GM04503 (cell line): ENCODE measurements around the gene NSUN5.
"Not testable (repeated sequence)": the region's sequence is repeated elsewhere in the genome, so short reads cannot be mapped to it uniquely, and the experiment has no call there.

ENCODE experiments used
- DNase-seq: peaks from one replicate; pipeline ENCODE4 v3.0.0-alpha.2; 2012; ENCODE audit warnings: low read depth

Gene NSUN5

GRCh38 chr7:73308665-73309214 is at the start of gene NSUN5:
NSUN5 (minus strand) TSS chr7:73308826; CDS start chr7:73308790, 36 bp downstream.
- no peak for DNase-seq

DNA sequence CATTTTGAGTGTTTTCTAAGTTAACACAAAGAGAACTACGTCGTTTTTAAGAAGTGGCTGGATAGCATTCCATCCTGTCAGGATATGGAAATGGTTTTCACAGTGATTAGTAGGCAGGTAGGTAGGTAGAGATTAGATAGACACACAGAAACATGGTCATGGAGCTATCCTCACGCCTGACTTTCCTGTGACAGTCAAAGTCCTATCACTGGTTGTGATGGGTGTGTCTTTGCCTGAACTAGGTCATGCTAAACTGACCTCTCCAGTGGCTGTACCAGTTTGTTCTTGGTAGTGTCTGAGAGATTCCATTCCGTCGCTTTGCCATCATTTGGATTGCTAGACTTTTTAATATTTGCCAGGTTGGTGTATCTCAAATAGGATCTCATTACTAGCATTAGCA is 47.5 kb upstream of the NSUN5 start:
- no peak for DNase-seq

DNA sequence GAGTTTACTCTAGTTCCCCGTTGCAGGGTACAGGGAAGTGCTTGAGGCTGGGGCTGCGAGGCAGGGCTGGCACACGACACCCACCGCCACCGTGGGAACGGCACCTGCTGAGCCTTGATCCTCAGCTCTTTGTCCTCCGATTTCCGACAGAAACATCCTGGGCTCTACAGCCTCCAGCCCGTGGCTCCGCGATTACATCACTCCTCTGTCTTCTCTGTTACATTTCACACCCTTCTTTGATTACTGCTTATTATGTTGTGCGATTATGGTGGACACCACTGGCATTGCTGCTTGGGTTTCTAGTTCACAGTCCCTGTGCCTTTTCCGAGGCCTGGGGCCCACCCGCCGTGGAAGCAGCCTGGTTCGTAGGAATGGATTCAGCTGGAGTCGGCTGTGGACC is 46.2 kb upstream of the NSUN5 start:
- DNase-seq = no peak

DNA sequence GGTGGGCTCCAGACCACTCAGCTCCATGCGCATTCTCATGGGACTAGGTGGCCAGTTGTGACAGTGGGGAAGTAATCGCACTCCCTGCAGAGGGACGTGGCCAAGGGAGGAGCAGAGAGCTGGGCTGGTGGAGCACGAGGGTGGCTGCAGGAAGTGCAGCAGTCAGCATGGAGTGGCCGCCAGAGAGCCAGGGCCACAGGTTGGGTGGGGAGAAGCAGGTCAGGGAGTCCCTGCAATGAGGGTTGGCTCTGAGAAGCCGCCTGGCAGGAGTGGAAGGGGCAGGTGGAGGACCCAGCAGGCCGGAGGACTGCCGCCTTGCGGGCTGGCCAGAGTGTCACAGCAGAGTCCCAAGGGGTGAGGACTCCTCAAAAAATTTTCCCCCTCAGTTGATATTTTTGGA is 45.6 kb upstream of the NSUN5 start:
- no peak for DNase-seq

GRCh38 chr7:73353243-73353642 is 44.6 kb upstream of the NSUN5 start:
- no peak for DNase-seq

GRCh38 chr7:73352784-73353183 is 44.2 kb upstream of the NSUN5 start:
- DNase-seq = no peak

- DNase-seq = no peak
Measured at GRCh38 chr7:73351447-73352167, 43.0 kb upstream of the NSUN5 start.

DNA sequence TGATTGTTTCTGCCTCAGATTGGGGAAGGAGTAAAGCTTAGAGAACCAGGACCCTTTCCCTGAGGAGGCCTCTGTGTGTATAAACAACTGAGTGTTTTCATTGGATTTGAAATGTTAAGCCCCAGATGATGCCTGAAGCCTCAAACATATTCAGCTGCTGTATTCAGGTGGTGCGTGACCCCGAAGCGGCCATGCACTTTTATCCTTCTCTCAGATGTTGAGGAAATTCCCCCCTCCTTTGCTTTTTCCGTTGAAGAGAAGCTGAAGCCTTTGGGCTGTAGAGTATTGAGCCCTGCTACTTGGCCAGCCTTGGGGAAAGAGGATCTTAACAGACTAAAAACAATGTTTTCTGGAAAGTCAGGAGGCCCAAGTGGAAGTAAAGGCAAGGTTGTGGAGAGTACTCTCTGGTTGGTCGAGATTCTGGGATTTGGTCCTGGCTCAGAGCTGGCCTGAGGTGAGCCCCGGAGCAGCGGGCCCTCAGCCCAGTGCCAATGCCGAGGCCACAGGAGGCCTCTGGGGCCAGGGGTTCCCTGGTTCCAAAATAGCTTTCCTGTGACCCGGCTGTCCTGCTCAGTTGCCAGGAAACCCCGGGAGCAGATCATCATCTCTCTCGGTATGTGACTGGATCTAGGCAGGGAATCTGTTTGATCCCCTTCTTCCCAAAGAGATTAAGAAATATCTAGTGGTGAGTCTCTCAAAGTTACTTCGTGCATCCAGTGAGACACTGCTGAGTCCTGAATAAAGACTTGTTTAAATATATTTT is 41.9 kb upstream of the NSUN5 start:
- DNase-seq = no peak

GRCh38 chr7:73349763-73350162 is 41.1 kb upstream of the NSUN5 start:
- DNase-seq = no peak

DNA sequence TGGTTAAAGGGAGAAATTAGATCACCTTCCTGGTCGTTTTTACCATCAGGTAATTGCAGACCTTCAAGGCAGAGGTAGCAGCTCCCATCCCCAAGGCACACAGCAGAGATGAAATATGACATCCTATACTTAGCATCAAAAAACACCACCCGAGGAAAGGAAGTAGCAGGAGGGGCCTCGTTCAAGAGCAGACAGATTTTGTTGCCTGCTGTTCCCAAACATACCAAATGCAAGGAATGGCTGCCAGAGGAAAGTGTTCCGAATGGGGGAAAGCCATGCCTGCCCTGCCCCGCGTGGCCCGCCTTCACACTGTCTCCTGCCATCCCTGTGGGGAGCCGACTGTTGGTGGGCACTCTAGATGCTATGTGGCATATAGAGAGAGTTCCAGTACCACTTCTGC is 37.3 kb upstream of the NSUN5 start:
- no peak for DNase-seq

GRCh38 chr7:73345538-73345937 is 36.9 kb upstream of the NSUN5 start:
- no peak for DNase-seq

DNA sequence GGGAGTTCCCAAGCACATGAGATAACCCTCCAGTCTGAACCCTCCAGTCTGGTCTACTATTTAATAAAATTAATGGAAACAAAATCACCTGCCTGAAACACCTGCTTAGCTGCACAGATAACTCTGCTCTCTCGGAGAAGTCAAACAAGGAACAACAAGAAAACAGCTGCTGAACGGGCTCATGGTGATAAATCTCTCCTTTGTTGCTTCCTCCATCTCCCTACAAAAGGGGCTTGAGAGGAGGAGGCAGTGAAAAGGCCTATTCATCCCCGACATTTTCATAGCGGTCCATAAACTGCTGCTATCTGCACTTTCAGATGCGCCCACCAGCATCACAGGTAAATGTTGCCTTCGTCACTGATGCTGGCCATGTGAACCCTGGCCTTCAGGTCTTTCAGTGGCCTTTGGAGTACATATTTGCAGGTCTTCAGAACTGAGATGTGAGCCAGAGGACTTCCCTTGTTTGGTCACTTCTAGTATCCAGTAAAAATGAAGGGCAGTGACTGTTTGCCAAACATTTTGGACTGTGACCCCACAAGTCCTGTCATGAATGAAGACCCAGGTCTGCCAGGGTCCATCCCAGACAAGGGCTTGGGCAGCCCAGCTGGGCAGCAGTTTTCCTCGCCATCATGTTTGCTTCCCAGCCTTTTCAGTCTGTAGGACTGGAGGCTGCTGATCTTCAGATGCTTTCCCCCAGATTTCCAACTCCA is 35.2 kb upstream of the NSUN5 start:
- no peak for DNase-seq

- DNase-seq = no peak
Measured at GRCh38 chr7:73342645-73343044, 34.0 kb upstream of the NSUN5 start.

DNA sequence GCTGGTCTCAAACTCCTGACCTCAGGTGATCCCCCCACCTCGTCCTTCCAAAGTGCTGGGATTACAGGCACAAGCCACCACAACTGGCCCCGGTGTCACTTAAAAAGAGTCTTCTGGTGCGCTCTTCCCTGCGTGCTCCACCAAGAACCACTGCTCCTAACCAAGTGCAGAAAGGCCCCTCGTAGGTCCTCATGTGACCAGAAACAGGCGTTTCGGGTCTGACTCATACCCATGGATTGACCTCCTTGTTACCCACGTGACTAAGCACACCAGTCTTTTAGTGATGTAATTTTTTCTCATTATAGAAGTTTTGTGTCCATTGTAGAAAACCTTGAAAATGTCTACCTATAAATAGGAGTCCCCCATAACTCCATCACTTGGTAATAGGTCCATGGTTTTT is 33.3 kb upstream of the NSUN5 start:
- DNase-seq = peak; percentile 21

DNA sequence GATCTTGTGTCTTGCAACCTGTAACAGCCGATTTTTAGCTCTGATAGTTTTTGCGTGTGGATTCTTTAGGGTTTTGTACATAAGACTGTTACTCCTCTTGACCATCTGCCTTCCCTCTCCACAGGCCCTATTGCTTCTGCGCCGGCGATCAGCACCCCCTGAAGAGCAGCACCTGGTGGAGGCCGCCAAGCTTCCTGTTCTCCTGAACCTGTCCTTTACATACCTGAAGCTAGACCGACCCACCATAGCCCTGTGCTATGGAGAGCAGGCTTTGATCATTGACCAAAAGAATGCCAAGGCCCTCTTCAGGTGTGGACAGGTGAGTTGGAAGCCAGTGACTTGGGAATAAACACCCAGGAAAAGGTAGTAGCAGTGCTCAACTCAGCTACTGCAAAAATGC is 31.9 kb upstream of the NSUN5 start:
- DNase-seq = no peak

DNA sequence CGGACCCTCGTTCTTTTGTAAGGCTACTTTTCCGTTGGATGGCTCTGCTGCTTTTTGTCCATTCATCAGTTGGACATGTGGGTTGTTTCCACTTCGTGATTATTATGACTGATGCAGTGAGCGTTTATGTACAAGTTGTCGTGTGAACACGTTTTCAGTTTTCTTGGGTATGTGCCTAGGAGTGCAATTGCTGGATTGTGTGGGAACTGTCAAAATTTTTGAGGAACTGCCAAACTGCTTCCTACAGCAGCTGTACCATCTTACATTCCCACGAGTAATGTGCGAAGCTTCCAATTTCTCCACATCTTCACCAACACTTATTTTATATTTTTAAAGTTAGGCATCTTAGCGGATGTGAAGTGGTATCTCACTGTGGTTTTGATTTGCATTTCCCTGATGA is 29.7 kb upstream of the NSUN5 start:
- no peak for DNase-seq

DNA sequence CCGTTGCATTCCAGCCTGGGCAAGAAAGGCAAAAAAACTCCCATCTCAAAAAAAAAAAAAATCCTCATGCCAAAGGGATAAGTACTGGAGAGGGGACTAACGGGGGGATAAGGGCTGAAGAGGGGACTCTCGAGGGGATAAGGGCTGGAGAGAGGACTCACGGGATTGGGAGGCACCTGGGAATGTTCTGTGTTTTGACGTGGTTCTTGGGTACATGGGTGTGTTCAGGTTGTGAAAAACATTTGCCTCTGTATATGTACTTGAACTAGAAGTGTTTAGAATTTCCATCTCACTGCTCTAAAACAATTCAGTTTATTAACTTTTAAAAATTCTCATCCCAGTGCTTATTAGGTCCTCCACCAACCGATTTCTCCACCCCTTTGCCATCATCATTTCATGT is 23.8 kb upstream of the NSUN5 start:
- no peak for DNase-seq

- no peak for DNase-seq
Measured at GRCh38 chr7:73330772-73331171, 22.1 kb upstream of the NSUN5 start.

DNA sequence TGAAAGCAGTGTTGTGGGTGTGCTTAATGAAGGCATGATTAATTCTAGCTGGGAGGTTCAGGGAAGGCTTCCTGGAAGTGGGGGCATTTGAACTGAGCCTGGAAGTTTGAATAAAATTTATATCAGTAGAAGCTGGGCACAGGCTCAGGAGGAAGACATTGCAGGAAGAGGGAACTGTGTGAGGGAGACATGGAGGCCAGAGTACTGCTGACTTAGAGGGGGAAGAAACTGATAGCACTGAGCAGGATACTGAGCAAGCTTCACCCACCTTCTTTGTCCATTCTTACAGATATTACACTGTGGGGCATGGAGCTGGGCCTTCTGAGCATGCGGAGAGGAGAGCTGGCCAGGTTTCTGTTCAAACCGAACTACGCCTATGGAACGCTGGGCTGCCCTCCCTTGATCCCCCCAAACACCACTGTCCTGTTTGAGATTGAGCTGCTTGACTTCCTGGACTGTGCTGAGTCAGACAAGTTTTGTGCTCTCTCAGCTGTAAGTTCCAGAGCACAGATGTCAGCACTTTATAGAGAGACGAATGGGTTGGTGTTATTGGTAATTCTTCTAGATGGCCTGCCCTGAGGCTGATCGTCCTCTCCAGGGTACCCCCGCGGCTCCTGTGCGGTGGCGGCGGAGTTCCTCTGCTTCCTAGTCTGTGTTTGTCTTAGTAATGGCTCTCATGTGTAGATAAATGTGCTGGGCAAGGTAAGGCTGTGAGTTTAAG is 21.4 kb upstream of the NSUN5 start:
- DNase-seq = no peak

GRCh38 chr7:73328696-73329095 is 20.1 kb upstream of the NSUN5 start:
- DNase-seq = no peak

DNA sequence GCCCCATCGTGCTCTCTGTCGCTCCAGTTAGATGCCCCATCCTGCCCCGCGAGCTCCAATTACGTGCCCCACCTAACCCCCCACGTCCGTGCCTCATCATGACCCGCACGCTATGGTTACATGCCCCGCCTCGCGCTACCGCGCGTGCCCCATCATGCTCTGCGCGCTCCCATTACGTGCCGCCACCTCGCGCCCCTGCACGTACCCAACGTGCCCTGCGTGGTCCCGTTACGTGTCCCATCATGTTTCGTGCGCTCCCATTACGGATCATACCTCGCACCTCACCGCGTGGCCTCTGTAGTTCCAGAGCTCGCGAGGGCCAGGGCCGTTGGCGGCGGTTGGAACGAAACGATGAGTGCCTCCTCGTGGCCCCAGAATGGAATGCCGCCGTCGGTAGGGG is 19.3 kb upstream of the NSUN5 start, which contains the start of the genes FKBP6 and TRIM50:
TSS of gene FKBP6 (plus strand) at position 240 of the 400 bp plus-strand sequence. CDS start 268 bp downstream, outside the sequence.
TSS of gene TRIM50 (minus strand) at position 161 of the 400 bp plus-strand sequence. CDS start 3,295 bp downstream, outside the sequence.
- not testable (repeated sequence) for DNase-seq

DNA sequence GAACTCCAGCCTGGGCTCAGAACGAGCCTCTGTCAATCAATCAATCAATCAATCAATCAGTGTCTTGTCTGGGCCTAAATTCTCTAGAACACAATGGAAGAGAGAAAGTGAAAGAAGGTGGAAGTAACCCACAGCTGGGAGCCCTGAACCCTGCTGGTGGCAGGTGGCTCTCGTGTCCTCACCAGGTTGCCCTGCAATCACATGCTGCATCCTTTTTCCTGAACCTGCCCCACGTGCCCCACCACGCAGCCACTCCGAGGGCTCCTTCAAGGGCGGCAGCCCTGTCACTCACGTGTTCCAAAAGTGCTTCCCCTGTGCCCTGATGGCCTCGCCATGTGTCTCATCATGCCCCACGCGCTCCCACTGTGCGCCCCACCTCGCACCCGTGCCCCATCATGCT is 18.8 kb upstream of the NSUN5 start:
- DNase-seq = not testable (repeated sequence)
